IgD-negative memory B cell (primary cell): Measurements from ENCODE around the gene SESN2. TPM values are rescaled to one million over a fixed set of nuclear protein-coding genes. Genes with fewer than 3 reads are reported as not detected.

Experiments
- H3K27ac Mint-ChIP-seq, 3 donors: one replicate each; pipeline ENCODE4 v1.8.0; 2020 to 2022; ENCODE audit warnings: mild to moderate bottlenecking in 3 of 3, mixed read lengths in 3 of 3, moderate library complexity in 1 of 3
- H3K27me3 Mint-ChIP-seq: one replicate; pipeline ENCODE4 v1.8.0; 2021; ENCODE audit warnings: mixed read lengths
- H3K36me3 Mint-ChIP-seq: one replicate; pipeline ENCODE4 v1.8.0; 2020; ENCODE audit warnings: mild to moderate bottlenecking, mixed read lengths
- H3K4me1 Mint-ChIP-seq, 3 donors: one replicate each; pipeline ENCODE4 v1.8.0; 2020 to 2022; ENCODE audit warnings: mixed read lengths in 3 of 3, mild to moderate bottlenecking in 1 of 3
- H3K4me3 Mint-ChIP-seq, 4 donors: one replicate each; pipeline ENCODE4 v1.8.0; 2020 to 2022; ENCODE audit warnings: mild to moderate bottlenecking in 4 of 4, mixed read lengths in 4 of 4, moderate library complexity in 3 of 4
- H3K9me3 Mint-ChIP-seq, 3 donors: one replicate each; pipeline ENCODE4 v1.8.0; 2020 to 2021; ENCODE audit warnings: mixed read lengths in 3 of 3, mild to moderate bottlenecking in 1 of 3
- polyA plus RNA-seq: library from polyadenylated mRNA; unstranded; fragments of 300-500 nt; fragmentation: Illumina TruSeq; gene quantifications from one replicate; pipeline ENCODE4 v1.2.3, GENCODE V29; 2021

SESN2 gene
- polyA plus RNA-seq, 1 donor from 2014 or later = 5.9 TPM

- peak overlapping the region; percentile 90 to 96 (median 95) for H3K27ac Mint-ChIP-seq
- H3K4me3 Mint-ChIP-seq = peak overlapping the region; percentile 74 to 93 (median 88)
- H3K27me3 Mint-ChIP-seq = no peaks in the 10 kb centered on the region
- H3K4me1 Mint-ChIP-seq = peaks cover 38 to 41% (median 40%) of the 10 kb centered on the region in 3 donors
- H3K9me3 Mint-ChIP-seq = no peaks in the 10 kb centered on the region
- peaks cover 2% of the 10 kb centered on the region for H3K36me3 Mint-ChIP-seq
Measured at GRCh38 chr1:28244549-28245251, 14.6 kb upstream of the SESN2 start.

- Mint-ChIP-seq H3K27me3 (no peaks in the 10 kb centered on the region), H3K9me3 (no peaks in the 10 kb centered on the region), H3K4me3 (peak overlapping the region; percentile 90 to 100 (median 96)), H3K27ac (peak overlapping the region; percentile 89 to 98 (median 95)), H3K36me3 (peaks cover 2% of the 10 kb centered on the region), H3K4me1 (peaks cover 38 to 42% (median 40%) of the 10 kb centered on the region in 3 donors)
Measured at GRCh38 chr1:28246427-28246832, 12.9 kb upstream of the SESN2 start.

GRCh38 chr1:28247612-28248272, 11.6 kb upstream of the SESN2 start:
- Mint-ChIP-seq H3K27ac (peak overlapping the region; percentile 89 to 98 (median 95)), H3K27me3 (no peaks in the 10 kb centered on the region), H3K36me3 (peaks cover 2% of the 10 kb centered on the region), H3K4me1 (peaks cover 38 to 41% (median 40%) of the 10 kb centered on the region in 3 donors), H3K4me3 (peak overlapping the region; percentile 90 to 100 (median 96)), H3K9me3 (no peaks in the 10 kb centered on the region)

- Mint-ChIP-seq H3K4me1 (peaks cover 36 to 40% (median 37%) of the 10 kb centered on the region in 3 donors), H3K27me3 (no peaks in the 10 kb centered on the region), H3K9me3 (no peaks in the 10 kb centered on the region), H3K27ac (peak overlapping the region; percentile 89 to 98 (median 95)), H3K4me3 (peak overlapping the region; percentile 57 to 95 (median 90)), H3K36me3 (peaks cover 2% of the 10 kb centered on the region)
Measured at GRCh38 chr1:28248273-28249012, 10.9 kb upstream of the SESN2 start.

GRCh38 chr1:28249013-28249865, 10.1 kb upstream of the SESN2 start:
- Mint-ChIP-seq H3K36me3 (peaks cover 2% of the 10 kb centered on the region), H3K4me3 (peak overlapping the region; percentile 49 to 95 (median 90)), H3K27me3 (no peaks in the 10 kb centered on the region), H3K27ac (peak overlapping the region in 1 of 3 donors; percentile 89), H3K4me1 (peaks cover 31 to 34% (median 32%) of the 10 kb centered on the region in 3 donors), H3K9me3 (no peaks in the 10 kb centered on the region)

GRCh38 chr1:28249866-28250295, 9.4 kb upstream of the SESN2 start:
- Mint-ChIP-seq H3K4me1 (peaks cover 26 to 28% (median 26%) of the 10 kb centered on the region in 3 donors), H3K27me3 (no peaks in the 10 kb centered on the region), H3K27ac (no peak overlapping the region), H3K9me3 (no peaks in the 10 kb centered on the region), H3K36me3 (peaks cover 1% of the 10 kb centered on the region), H3K4me3 (no peak overlapping the region)

- no peaks in the 10 kb centered on the region for H3K9me3 Mint-ChIP-seq
- H3K36me3 Mint-ChIP-seq = no peaks in the 10 kb centered on the region
- peaks cover 12 to 13% (median 13%) of the 10 kb centered on the region in 3 donors for H3K4me1 Mint-ChIP-seq
- peak overlapping the region in 2 of 4 donors; percentile 2 to 22 for H3K4me3 Mint-ChIP-seq
- H3K27me3 Mint-ChIP-seq = no peaks in the 10 kb centered on the region
- peak overlapping the region in 1 of 3 donors; percentile 3 for H3K27ac Mint-ChIP-seq
Measured at GRCh38 chr1:28256197-28256827, 3.0 kb upstream of the SESN2 start.

GRCh38 chr1:28257736-28258135, 1.6 kb upstream of the SESN2 start:
- Mint-ChIP-seq H3K27me3 (no peaks in the 10 kb centered on the region), H3K27ac (peak overlapping the region in 1 of 3 donors; percentile 59), H3K4me1 (peaks cover 13 to 15% (median 14%) of the 10 kb centered on the region in 3 donors), H3K9me3 (no peaks in the 10 kb centered on the region), H3K4me3 (peak overlapping the region in 1 of 4 donors; percentile 90), H3K36me3 (peaks cover under 1% of the 10 kb centered on the region)

- Mint-ChIP-seq H3K9me3 (no peaks in the 10 kb centered on the region), H3K36me3 (peaks cover 3% of the 10 kb centered on the region), H3K27me3 (no peaks in the 10 kb centered on the region), H3K4me1 (peaks cover 14 to 18% (median 15%) of the 10 kb centered on the region in 3 donors), H3K27ac (peak overlapping the region; percentile 59 to 93 (median 86)), H3K4me3 (peak overlapping the region; percentile 83 to 91 (median 88))
Measured at GRCh38 chr1:28258628-28259251, 578 bp upstream of the SESN2 start.

- H3K9me3 Mint-ChIP-seq = no peaks in the 10 kb centered on the region
- peaks cover 3% of the 10 kb centered on the region for H3K36me3 Mint-ChIP-seq
- H3K4me1 Mint-ChIP-seq = peaks cover 14 to 18% (median 15%) of the 10 kb centered on the region in 3 donors
- peak overlapping the region; percentile 83 to 92 (median 88) for H3K4me3 Mint-ChIP-seq
- H3K27me3 Mint-ChIP-seq = no peaks in the 10 kb centered on the region
- peak overlapping the region in 2 of 3 donors; percentile 12 to 59 for H3K27ac Mint-ChIP-seq
Measured at GRCh38 chr1:28259934-28260802, 850 bp downstream of the SESN2 start.

- peak overlapping the region in 2 of 3 donors; percentile 12 to 59 for H3K27ac Mint-ChIP-seq
- peak overlapping the region; percentile 75 to 92 (median 82) for H3K4me3 Mint-ChIP-seq
- no peaks in the 10 kb centered on the region for H3K27me3 Mint-ChIP-seq
- H3K9me3 Mint-ChIP-seq = no peaks in the 10 kb centered on the region
- H3K36me3 Mint-ChIP-seq = peaks cover 3% of the 10 kb centered on the region
- H3K4me1 Mint-ChIP-seq = peaks cover 14 to 18% (median 15%) of the 10 kb centered on the region in 3 donors
Measured at GRCh38 chr1:28260803-28261174, 1.5 kb downstream of the SESN2 start.

GRCh38 chr1:28264897-28265296, 5.6 kb downstream of the SESN2 start:
- Mint-ChIP-seq H3K27ac (no peak overlapping the region), H3K36me3 (peaks cover 3% of the 10 kb centered on the region), H3K9me3 (no peaks in the 10 kb centered on the region), H3K4me1 (peaks cover 8 to 13% (median 11%) of the 10 kb centered on the region in 3 donors), H3K27me3 (no peaks in the 10 kb centered on the region), H3K4me3 (no peak overlapping the region)
